Sigmoid colon (tissue), 7 donors: ENCODE data around the gene CHURC1. TPM values are rescaled to one million over a fixed set of nuclear protein-coding genes. Genes with fewer than 3 reads are reported as not detected.

Source experiments
- DNase-seq: peaks from one replicate; pipeline ENCODE4 v3.0.0-alpha.2; 2019
- H3K27ac ChIP-seq, 4 donors: fragments of 200-600 bp; sonication (generic); one replicate each; pipeline ENCODE4 v1.5.1; 2016 to 2019; ENCODE audit warnings: mild to moderate bottlenecking in 1 of 4
- H3K27me3 ChIP-seq, 3 donors: fragments of 200-600 bp; sonication (generic); one replicate each; pipeline ENCODE4 v1.5.1; 2019; ENCODE audit warnings: mild to moderate bottlenecking in 1 of 3
- H3K36me3 ChIP-seq, 4 donors: fragments of 200-600 bp; sonication (generic); one replicate each; pipeline ENCODE4 v1.5.1; 2016 to 2019
- H3K4me1 ChIP-seq, 4 donors: fragments of 200-600 bp; sonication (generic); one replicate each; pipeline ENCODE4 v1.5.1; 2017 to 2019
- H3K4me3 ChIP-seq, 4 donors: fragments of 200-600 bp; sonication (generic); one replicate each; pipeline ENCODE4 v1.5.1; 2017 to 2019; ENCODE audit warnings: mild to moderate bottlenecking in 2 of 4, moderate library complexity in 1 of 4
- H3K9me3 ChIP-seq, 4 donors: fragments of 200-600 bp in 3 of 4; sonication (generic) in 3 of 4; one replicate each; pipeline versions ENCODE4 v1.5.1 to v1.6.1; 2013 to 2019
- EP300 ChIP-seq, 4 donors: sonication (generic); formaldehyde crosslinking; IDR thresholded peaks; one replicate each; pipeline ENCODE4 v1.6.1; 2017; ENCODE audit warnings: antibody characterized with exemption in 4 of 4
- POLR2A ChIP-seq, 2 donors: fragments of 450-650 bp; IDR thresholded peaks; one replicate each; pipeline ENCODE4 v1.6.1; 2016; ENCODE audit warnings: antibody characterized with exemption in 2 of 2, mild to moderate bottlenecking in 2 of 2, moderate library complexity in 2 of 2
- POLR2AphosphoS5 ChIP-seq, 4 donors: sonication (generic); formaldehyde crosslinking; IDR thresholded peaks; one replicate each; pipeline ENCODE4 v1.6.1; 2017; ENCODE audit warnings: antibody characterized with exemption in 4 of 4
- WGBS, 2 donors: extraction: QIAGEN DNeasy Blood & Tissue Kit; methylation state at CpG; one replicate each; pipeline ENCODE4 v1.1.7; 2013; 5-methylcytosine and 5-hydroxymethylcytosine counted together
- intact Hi-C: fragments of 100-400 bp; cut with DNase I; formaldehyde crosslinking; loops from one replicate; pipeline ENCODE4 v1.15.1; 2023
- polyA plus RNA-seq, 3 donors: library from polyadenylated mRNA; stranded (reverse); fragments of 200-250 nt; gene quantifications; one replicate each; pipeline ENCODE4 v1.2.3, GENCODE V29; 2013
- total RNA-seq, 4 donors: library from RNA; depleted of rRNA; stranded (reverse); fragments of >200 nt; gene quantifications; one replicate each; pipeline ENCODE4 v1.1.0, GENCODE V29; 2016
- TF ChIP-seq, protein P1 (sequence below), 4 experiments: fragments of 450-650 bp in 3 of 4; fragments of 200-600 bp in 1 of 4; IDR thresholded peaks; one replicate each; pipeline ENCODE4 v1.5.1; 2016 to 2019; ENCODE audit warnings: antibody characterized with exemption in 4 of 4, mild to moderate bottlenecking in 3 of 4, moderate library complexity in 2 of 4
- donor health status: healthy with polysubstance abuse.
- donor health status: Bipolar disorder and iron deficiency.
- donor health status: healthy.

The CHURC1 gene
- total and polyA plus RNA-seq, 7 donors = 41.8 to 161 (median 110) TPM

DNA sequence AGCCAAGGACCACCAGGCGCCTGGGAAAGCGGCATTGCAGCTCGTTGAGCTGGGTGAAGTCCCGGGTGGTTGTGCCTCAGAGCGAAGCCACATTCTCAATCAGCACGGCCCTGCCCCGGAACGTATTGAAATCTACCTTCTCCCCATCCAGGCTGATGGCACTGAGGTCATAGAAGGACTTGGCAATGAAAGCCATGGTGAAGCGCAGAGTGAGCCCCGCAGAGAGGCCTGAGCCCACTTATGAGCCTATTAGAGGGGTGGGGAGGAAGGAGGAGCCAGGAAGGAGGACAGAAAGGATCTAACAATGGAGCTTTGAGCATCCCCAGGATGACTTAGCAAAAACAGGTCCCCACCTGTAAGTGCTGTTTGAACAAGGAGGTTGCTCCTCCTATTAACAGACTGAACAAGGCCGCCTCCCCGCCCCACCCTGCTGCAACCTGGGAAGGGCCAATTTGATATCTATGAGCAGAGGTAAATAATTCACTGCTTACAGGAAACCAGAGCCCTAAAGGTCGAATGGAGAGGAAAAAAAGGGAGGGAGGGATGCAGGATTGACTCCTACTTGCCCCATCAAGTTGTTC is 28.4 kb downstream of the CHURC1 start, which contains the start of gene GPX2:
TSS of gene GPX2 (minus strand) at position 215 of the 581 bp plus-strand sequence. CDS start at position 196, 19 bp downstream.
- Histone ChIP-seq H3K4me3 (no peak within 1 kb of the TSS), H3K27me3 (no peaks in the 10 kb centered on the region), H3K36me3 (peaks cover 0 to 35% (median 4%) of the 10 kb centered on the region in 4 donors), H3K9me3 (no peaks in the 10 kb centered on the region), H3K27ac (no peak within 1 kb of the TSS), H3K4me1 (peaks cover 0 to under 1% (median 0%) of the 10 kb centered on the region in 4 donors)
- WGBS, 2 donors = 21 to 76% methylated on average over 13 of the region's 13 CpGs
- intact Hi-C loops = no loop called here
- TF ChIP-seq POLR2AphosphoS5 (IDR thresholded peaks at IDR 0.05) (no peak), POLR2A (IDR thresholded peaks at IDR 0.05) (peak in 1 of 2 donors; percentile 47)
- TF ChIP-seq, protein P1, sequence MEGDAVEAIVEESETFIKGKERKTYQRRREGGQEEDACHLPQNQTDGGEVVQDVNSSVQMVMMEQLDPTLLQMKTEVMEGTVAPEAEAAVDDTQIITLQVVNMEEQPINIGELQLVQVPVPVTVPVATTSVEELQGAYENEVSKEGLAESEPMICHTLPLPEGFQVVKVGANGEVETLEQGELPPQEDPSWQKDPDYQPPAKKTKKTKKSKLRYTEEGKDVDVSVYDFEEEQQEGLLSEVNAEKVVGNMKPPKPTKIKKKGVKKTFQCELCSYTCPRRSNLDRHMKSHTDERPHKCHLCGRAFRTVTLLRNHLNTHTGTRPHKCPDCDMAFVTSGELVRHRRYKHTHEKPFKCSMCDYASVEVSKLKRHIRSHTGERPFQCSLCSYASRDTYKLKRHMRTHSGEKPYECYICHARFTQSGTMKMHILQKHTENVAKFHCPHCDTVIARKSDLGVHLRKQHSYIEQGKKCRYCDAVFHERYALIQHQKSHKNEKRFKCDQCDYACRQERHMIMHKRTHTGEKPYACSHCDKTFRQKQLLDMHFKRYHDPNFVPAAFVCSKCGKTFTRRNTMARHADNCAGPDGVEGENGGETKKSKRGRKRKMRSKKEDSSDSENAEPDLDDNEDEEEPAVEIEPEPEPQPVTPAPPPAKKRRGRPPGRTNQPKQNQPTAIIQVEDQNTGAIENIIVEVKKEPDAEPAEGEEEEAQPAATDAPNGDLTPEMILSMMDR (IDR thresholded peaks at IDR 0.05) = no peak
- DNase-seq = no peak

DNA sequence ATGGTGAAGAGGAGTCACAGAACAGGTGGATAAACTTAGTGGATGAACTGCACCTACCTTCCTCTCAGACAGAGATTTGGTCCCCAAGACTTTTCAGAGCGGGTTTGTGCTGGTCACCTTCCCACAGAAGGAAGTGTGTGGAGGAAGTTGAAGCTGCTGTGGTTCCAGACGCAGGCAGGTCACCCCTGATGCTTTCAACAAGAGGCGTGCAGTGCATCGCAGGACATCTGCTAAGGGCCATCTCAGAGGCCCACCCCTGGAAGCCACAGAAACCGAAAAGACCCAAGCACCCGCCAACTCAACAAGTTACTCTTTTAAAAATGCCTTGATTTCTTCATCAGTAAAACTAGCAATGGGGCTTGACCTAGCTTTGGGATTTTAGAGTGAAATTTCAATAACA is 29.3 kb downstream of the CHURC1 start:
- Histone ChIP-seq H3K27me3 (no peaks in the 10 kb centered on the region), H3K4me3 (no peak overlapping the region), H3K4me1 (no peaks in the 10 kb centered on the region), H3K36me3 (peaks cover 0 to 44% (median 4%) of the 10 kb centered on the region in 4 donors), H3K9me3 (no peaks in the 10 kb centered on the region), H3K27ac (no peak overlapping the region)
- DNase-seq = no peak
- 52 to 85% methylated on average over 6 of the region's 6 CpGs for WGBS, 2 donors
- no peak for TF ChIP-seq EP300 (IDR thresholded peaks at IDR 0.05)
- no peak for TF ChIP-seq POLR2A (IDR thresholded peaks at IDR 0.05)
- TF ChIP-seq, protein P1 (IDR thresholded peaks at IDR 0.05) = no peak
- TF ChIP-seq POLR2AphosphoS5 (IDR thresholded peaks at IDR 0.05) = no peak
- intact Hi-C loops = no loop called here

DNA sequence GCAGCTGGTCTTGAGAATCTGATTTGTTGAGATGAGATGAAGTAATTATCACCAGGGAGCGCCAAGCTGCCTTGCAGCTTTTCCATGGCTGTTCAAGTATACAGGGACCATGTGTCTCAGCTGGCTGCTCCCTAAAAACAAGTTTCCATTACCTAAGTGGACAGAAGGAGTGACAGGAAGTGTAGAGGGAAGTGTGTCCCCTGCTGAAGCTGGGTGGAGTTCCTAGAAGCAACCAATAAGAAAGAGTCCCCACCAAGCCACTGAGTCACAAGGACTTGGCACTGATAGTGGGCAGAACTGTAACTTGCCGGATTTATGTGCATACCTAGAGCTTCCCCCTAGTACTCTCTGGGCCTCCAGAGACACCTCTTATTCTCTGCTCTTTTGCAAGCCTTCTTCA is 29.8 kb downstream of the CHURC1 start:
- H3K4me1 ChIP-seq = no peaks in the 10 kb centered on the region
- intact Hi-C loops = no loop called here
- 84% methylated on average over 2 of the region's 2 CpGs for WGBS, 2 donors
- DNase-seq = no peak
- no peak overlapping the region for H3K4me3 ChIP-seq
- TF ChIP-seq POLR2AphosphoS5 (IDR thresholded peaks at IDR 0.05) (no peak), POLR2A (IDR thresholded peaks at IDR 0.05) (no peak), EP300 (IDR thresholded peaks at IDR 0.05) (no peak)
- TF ChIP-seq, protein P1 (IDR thresholded peaks at IDR 0.05) = no peak
- H3K27me3 ChIP-seq = no peaks in the 10 kb centered on the region
- H3K9me3 ChIP-seq = no peaks in the 10 kb centered on the region
- H3K36me3 ChIP-seq = peaks cover 0 to 44% (median 4%) of the 10 kb centered on the region in 4 donors
- H3K27ac ChIP-seq = no peak overlapping the region

DNA sequence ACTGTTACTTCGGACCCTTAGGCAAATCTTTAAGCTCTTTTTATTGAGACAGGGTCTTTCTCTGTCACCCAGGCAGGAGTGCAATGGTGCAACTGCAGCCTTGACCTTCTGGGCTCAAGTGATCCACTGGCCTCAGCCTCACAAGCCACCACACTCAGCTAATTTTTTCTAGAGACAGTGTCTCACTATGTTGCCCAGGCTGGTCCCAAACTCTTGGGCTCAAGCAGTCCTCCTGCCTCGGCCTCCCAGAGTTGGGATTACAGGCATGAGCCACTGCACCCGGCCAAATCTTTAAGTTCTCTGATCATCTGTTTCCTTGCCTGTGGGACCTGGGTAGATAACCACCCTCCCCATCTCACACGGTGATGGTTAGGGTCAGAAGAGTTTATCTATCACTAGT is 30.6 kb downstream of the CHURC1 start:
- no peak overlapping the region for H3K27ac ChIP-seq
- H3K9me3 ChIP-seq = no peaks in the 10 kb centered on the region
- no peaks in the 10 kb centered on the region for H3K27me3 ChIP-seq
- intact Hi-C loops = no loop called here
- WGBS, 2 donors = 89 to 94% methylated on average over 4 of the region's 4 CpGs
- H3K4me3 ChIP-seq = no peak overlapping the region
- TF ChIP-seq EP300 (IDR thresholded peaks at IDR 0.05) (no peak), POLR2AphosphoS5 (IDR thresholded peaks at IDR 0.05) (no peak), POLR2A (IDR thresholded peaks at IDR 0.05) (no peak)
- TF ChIP-seq, protein P1 (IDR thresholded peaks at IDR 0.05) = no peak
- H3K4me1 ChIP-seq = no peaks in the 10 kb centered on the region
- DNase-seq = no peak
- H3K36me3 ChIP-seq = peaks cover 0 to 44% (median 4%) of the 10 kb centered on the region in 4 donors
